NCI-H1694 treated with DMSO at 0.1 percent for 48 hours (cell line): Measurements from ENCODE around the gene STAG3.

Experiments
- DNase-seq: peaks from one replicate; lab custom pipeline; 2025; lab: John Stamatoyannopoulos, UW

Gene STAG3

DNA sequence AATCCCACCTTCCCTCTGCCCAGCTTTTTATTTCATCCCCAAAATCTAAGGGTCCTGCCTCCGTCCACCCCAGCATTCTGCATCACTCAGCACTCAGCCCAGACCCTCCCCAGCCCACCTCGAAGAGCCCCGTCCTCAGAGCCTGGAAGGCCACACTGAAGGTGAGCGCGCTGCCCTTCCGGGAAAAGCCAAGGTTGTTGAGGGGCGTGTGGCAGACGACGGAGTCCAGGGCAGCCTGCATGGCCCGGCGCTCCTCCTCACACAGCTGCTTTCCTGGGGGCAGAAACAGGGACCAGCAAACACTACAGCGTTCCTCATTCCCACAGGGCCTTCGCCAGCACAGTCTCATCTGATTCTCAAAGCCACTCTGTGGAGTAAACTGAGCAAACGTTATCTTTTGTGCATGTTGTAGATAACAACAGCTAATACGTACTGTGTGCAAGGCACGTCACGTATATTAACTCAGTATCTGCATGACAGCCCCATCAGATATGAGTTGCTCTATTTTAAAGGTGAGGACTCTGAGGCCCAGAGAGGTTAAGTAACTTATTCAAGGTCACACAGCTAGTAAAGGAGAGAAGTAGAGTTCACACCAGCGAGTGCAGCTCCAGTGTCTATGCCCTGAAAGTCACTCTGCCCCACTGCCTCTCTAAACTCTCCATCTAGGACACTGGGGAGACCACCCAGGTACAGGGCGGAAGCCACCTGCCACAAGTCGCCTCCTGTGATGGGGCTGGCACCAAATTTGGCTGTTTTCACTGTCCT is 22.0 kb upstream of the STAG3 start:
- DNase-seq, result no peak

DNA sequence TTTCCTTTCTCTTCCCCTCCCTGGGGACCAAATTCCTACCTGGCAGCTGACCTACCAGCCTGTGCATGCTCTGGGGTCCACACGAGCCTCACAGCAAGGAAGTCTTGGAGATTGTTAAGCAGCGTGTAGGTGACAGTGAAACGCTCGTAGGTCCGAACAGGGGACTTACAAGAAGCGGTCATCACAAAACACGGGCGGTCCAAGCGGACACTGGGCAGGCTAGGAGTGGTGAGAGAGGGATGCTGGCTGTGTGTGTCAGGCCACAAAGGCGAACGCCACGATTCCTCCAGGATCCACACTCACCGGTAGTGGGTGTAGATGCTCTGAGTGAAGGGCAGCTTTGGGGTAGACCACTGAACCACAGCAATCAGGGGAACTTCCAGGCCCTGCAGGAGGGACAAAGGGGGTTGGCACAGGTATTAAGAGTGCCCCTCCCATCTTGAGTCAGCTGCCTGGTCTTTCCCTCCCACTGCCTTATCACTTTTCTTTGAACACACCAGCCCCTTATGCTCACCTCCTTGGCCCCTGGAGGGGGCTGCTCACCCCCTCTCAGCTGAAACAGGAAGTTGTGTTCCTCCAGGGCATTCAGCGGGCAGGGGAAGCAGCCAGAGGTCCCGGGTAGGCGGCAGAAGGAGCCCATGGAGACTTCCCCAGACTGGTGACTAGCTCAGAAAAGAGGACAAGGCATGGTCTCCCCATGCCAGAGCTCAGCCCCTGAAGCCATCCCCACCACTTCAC is 21.2 kb upstream of the STAG3 start:
- no peak for DNase-seq

DNA sequence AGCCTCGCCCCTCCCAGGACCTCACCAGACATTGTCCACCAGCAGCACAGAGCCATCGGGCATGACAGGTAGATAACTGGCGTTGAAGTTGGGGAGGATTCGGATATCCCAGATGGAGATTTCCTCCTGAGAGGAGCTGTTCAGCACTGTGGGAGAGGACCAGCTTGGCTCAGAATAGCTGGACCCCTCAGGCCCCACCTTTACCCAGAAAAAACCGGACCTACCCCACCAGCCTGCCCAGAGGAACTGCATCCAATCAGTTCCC is 20.7 kb upstream of the STAG3 start:
- no peak for DNase-seq

DNA sequence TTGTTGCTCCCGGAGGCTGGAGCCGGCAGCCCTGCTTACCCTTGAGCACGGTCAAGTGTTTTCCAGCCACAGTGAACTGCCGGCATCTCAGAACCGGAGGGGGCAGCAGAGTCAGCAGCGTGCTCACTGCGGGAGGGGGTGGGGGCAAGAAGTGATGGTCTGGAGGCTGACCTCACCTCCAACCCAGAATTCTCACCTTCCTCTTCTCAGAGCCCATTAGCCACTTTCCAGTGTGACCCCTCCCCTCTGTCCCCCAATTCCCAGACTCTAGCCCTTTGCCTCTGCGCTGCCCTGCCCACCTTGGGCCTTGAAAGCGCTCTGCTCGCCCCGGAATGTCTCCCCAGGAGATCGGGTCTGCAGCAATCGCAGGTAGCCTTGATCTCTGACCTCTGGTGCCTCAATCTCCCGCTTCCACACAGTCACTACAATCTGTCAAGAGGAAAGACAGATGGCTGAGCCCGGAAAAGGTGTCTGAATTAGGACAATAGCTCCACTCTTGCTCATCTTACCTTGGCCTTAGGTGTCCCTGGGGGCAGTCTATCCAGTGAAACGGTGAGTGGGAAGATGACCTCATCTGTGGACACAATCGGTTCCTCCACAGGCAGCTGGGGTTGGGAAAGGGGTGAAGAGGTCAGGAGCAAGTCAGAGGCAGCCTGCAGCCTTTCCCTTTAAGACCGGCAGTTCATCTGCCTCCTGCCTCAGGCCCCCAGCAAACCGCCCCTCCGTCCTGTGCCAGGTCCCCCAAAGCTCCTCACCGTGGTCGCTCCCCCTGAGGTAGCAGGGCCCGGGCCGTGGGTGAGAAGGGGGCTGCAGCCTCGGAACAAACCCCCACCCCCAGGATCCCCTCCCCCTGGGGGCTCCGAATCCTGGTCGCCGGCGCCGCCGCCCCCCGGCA is 20.1 kb upstream of the STAG3 start:
- DNase-seq, result no peak

DNA sequence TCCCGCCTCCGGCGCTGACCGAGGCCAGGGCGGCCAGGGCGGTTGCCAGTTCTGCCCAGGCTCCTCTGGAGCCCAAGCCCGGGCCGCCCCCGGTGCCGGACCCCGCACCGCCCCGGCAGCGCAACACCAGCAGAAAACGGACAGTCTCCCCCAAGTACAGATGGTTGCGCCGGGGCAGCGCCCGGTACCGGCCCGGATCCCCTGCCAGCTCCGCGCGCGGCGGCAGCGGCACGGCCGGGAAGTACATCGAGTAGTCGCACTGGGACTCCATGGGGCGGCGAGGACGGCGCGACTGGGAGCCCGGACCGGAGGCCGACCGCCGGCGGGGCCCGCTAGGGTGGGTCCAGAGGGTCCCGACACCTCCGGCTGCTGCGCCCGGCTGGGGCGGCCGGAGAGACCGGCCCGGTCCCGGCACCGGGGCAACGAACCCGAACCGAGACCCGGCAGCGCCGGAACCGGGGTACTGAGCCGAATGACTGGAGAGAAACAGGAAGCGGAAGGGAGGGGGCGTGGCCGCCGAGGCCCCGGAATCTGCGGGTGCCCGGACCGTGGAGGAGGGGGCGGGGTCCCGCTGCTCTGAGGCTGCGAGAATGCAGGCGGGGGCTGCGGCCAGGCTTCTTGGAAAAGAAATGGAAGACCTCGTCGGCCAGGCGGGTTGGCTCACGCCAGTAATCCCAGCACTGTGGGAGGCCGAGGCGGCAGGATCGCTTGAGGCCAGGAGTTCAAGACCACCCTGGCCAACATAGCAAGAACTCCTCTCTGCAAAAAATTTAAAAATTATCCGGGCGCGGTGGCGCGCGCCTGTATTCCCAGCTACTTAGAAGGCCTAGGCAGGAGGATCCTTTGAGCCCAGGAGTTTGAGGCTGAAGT is 19.3 kb upstream of the STAG3 start, which contains the start of gene TRAPPC14:
Gene TRAPPC14, minus strand, starts transcription at position 495 of the 870 bp plus-strand sequence. Its CDS starts 224 bp downstream, at position 271.
- DNase-seq, result peak; percentile 65

DNA sequence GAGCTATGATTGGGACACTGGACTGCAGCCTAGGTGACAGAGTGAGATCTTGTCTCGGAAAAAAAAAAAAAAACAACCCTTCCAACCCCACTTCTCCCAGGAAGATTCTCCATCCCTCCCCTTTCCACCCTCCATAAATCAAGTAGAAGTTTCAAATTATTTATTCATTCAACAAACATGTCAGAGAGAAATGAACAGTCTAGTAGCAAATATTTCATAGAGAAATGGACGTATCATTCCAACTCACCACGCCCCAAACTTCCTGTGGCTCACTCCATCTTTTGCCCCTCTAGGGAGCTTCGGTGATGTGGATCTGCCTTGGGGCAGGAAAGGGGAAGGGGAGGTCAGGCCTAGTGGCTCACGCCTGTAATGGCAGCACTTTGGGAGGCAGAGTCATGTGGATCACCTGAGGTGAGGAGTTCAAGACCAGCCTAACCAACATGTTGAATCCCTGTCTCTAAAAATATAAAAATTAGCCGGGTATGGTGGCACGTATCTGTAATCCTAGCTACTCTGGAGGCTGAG is 18.6 kb upstream of the STAG3 start:
- no peak for DNase-seq

DNA sequence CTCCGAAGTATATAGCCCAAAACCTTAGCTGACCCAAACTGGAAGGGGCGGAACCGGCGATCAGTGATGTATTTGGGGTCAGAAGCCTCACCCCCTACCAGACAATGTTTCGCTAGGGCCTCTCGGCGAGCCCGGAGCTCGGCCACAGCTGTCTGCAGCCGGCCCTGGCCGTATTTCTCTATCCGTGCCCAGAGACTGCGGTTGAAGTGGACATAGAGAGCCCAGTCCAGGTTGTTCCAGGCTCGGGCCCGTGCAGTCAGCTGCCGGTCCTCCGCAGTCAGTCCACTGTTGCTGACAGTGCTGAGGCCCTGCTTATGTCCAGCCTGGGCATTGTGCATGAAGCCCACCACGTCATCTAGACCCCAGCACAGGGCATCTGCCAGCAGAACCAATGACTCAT is 17.7 kb upstream of the STAG3 start:
- no peak for DNase-seq

DNA sequence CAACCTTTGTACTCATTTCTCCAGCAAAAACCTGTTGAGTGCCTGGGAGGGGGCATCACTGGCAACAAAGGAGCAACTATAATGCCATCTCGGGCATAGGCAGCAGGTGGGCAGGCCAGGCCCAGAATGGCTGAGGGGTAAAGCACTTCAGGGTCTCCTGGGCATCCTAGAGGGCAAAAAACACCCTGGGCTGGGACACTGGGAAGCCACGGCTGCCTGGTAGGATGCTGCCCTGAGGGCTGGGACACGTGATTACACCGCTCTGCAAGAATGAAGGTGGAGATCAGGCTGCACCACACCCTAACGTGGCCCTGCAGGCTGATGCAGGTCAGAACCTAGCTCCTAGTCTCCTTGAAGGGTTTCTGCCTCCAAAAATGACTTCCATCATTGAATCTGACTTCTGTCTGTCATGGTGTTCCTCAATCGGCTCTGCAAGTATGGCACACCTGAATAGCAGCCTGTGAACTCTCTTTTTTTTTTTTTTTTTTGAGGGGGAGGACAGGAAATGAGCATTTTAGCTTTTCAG is 14.6 kb upstream of the STAG3 start:
- no peak for DNase-seq

DNA sequence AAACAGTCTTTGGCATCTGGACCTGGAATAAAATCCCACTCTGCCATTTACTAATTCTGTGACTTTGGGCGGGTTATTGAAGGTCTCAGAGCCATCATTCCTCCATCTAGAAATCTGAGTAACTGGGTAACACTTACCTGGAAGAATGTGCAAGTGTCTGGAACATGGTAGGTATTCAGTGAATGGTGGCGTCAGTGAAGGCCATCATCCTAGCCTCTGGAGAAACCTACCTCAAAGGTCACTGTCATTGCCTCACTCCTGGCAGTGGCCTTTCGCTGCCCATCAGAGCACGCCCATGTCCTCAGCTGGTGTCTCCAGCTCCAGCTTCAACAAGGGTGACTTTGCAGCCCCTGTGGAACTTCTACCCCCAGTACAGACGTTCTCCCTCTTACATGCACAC is 13.8 kb upstream of the STAG3 start:
- DNase-seq, result no peak

DNA sequence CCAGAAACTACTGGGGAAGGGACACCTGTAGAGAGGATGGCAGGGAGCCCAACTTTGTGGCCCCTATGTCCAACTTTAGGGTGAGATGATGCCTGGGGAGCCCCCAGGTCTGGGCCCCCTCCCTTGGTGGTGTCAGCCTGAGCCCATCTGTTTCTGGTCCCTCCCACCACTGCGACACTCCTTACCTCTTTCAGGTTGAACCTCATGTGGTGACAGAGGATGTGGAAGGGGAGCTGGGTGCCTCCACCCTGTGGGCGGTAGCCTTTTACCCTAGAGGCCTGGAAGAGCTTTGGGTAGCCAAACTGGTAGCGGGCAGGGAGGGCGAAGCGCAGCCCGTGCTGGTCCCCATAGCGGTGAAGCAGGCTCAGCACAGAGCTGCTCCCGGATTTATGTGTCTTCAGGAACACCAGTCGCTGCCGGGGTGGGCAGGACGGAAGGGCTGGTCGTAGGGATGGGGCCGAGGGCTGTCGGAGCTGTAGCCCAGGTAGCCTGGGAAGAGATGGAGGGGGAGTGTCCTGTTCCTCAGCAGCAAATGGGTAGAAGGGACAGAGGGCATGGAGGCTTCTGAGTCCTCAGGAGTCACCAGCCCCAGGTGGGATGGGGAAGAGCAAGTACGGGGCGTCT is 11.3 kb upstream of the STAG3 start:
- DNase-seq, result no peak

DNA sequence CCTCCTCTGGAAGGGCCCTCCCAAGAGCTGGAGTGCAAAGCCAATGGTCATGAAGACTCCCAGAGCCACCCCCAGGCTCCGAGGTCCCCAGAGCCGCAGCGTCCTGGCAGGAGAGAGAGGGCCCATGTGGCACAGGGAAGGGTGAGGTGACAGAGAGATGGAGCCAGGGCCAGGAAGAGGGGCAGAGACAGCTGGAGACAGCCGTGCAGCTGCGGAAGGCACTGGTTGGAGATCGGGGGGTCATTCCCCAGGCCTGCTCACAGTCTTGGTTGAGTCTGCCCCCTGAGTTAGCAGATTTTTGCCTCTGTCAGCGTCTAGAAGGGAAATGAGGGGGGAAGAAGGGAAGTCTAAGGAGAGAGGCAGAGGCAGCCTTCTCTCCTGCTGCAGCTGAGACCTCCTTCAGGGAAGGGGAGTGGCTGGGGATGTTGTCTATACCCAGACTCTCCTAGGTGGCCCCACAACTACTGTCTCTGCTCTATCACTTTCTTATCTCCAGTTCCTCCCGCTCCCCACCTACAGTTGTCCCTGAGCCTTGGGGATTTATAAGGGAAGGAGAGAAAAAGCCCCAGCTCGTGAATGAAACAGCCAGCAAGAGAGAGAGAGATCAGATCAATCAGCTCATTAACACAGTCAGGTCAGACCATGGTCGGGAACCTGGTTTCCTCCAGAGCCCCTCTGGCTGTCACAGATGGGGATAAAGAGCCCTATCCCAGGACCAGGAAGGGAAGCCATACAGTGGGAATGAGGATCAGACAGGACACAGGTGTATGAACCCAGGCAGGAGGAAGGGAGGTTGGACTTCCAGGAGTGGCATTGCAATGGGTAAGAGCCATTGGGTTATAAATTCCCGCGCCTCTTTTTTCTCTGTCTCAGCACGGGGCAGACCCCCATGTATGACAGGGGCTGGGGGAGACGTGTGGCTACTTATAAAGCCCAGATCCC is 10.5 kb upstream of the STAG3 start:
- DNase-seq, result no peak

DNA sequence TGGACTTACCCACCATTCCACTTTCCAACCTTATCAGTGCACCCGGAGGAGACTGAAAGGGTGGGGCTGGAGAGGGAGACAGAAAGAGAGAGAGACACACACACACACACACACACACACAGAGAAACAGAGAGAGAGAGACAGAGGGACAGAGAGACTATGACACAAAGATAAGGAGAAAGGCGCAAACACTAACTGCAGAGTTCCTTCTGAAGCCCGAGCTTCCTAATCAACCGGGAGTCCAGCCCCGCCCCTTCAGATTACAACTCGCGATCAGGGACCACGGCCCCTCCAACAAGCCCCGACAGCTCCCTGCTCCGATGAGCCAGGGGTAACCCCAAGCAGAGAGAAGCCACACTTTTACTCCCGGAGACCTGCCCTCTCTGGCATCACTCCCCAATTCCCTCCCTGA is 9.8 kb upstream of the STAG3 start:
- no peak for DNase-seq

DNA sequence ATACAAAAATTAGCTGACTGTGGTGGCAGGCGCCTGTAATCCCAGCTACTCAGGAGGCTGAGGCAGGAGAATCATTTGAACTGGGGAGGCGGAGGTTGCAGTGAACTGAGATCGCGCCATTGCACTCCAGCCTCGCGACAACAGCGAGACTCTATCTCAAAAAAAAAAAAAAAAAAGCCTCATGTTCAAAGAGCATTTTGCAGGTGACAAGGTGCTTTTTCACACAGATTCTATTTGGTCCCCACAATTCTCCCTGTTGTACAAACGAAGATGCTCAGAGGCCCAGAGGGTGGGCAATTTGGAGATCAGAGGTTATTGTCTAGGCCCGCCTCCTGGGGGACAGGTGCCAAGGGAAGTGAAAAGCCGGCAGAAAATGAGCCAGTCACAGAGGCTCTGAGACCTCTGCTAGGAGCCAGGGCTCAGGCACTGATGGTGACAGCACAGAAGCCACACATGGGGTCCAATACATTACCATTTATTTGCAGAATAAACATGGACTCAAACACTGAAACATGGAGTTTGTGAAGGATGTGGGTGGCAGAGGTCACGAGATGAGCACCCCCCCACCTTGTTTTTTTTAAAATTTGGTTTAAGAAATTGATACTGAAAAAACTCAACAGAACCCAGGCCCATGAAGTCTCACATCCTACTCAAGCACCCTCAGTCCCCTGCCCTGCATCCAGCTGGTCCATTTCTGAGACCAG is 8.4 kb upstream of the STAG3 start:
- DNase-seq, result no peak

DNA sequence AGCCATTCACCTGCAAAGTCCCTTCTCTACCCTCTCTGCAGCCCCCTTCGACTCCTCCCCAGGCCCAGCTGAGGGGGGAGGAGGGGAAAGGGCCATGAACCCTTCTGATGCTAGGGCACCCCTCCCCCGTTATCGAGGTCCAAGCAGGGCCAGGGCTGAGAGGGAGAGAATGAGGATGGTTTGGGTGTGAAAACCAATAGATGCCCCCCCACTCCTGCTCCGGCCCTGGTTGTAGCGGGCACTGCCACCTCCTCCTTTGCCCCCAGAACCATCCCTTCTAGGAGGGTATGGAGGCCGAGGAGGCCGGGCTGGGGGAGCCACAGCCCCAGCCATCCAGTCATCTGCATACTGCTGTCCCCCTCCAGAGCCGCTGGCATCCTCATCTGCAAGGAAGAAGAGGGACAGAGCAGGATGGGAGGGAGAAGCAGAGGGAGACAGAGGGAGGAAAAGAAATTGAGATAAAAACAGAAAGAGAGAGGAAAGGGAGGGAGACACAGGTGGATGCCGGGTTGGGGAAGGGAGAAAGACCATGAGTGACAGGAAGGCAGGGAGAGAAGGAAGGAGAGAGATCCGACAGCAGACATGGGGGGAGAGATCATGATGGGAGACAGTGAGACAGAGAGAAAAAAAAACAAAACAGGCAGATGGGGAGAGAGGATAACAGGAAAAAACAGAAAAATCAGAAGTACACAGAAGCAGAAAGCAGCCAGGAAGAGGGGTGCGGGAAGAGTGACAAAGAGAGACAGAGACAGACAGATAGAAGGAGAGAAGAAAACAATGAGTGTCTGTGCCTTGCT is 7.4 kb upstream of the STAG3 start:
- DNase-seq, result no peak

DNA sequence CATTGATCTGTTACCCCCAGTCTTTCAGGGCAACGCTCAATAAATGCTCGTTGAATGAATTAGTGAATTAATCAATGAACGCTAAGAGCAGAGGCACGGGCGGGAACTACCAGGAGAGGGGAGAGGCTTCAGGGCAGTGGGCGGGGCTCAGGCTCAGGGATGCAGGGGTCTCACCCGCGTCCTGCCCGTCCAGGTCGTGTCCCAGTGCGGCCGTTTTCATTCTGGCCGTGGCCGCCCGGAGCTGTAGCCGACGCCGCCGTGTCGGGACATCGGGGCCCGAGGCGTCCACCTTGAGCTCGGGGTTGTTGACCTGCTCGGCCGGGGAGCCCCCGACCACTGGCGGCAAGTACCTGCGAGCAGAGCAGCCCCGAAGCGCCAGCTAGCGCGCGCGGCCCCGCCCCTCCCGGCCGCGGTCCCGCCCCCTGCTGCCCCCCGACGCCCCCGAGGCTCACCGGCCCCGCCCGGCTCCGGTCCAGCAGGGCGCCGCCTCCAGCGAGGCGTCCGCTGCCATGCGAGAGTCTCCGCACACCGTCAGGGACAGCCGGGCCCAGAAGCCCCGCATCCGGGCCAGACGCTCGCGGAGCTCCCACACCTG is 6.5 kb upstream of the STAG3 start:
- DNase-seq, result no peak

DNA sequence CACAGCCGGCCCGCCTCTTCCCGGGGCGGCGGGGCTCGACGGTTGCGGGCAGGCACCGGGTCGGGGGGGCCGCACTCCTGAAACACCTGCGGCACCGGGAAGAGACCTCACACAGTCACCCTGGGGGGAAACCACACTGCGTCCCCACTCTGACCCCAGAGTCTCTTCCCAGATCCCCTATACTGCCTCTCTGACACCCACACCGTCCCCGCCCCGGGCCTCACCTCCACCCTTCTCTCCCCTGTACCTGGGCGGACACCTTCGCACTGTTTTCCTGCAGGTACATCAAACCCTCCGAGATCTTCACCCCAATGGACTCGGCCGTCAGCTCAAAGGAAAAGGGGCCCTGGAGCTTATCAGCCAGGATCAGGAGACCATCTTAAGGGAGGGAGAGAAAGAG is 5.9 kb upstream of the STAG3 start:
- no peak for DNase-seq

DNA sequence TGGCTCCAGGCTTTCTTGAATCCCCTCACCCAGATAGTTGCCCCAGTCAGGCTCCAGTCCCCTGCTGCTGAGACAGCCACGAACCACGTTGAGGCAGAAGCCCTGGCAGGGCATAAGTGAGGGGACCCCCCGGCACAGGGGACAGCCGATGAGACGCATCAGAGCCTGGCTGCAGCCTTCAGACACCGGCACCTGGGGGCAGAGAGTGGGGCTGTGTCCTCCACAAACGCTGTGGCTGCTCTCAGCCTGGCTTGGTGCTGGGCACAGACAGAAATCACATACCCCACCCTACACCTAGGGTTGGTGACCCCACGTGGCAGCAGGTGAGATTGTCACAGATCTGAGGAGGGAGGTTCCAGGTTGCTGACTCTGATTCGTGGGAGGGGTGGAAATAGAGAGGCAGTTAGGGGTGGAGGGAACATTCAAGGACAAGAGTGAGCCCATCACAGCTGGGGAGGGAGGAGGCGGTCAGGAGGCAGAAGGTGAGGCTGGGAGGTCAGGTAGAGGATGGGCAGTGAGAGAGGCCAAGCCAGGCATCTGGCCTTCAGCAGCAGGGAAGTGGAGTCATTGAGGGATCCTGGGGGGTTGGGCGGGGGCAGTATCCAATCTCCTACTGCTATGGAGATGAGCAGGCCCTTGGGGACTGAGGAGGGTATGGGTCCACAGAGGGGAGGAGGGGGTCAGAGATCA is 3.8 kb upstream of the STAG3 start:
- no peak for DNase-seq
